Heart right ventricle (tissue), 16 donors: ENCODE data around the gene LTB4R. TPM values are rescaled to one million over a fixed set of nuclear protein-coding genes. Genes with fewer than 3 reads are reported as not detected.

Experiments used
- ATAC-seq, 8 donors: fragments of 200-7000 bp; cut with Tn5 transposase; one replicate each; pipeline ENCODE4 v1.9.1; 2020; ENCODE audit warnings: mild to moderate bottlenecking in 8 of 8, moderate library complexity in 8 of 8, moderate number of reproducible peaks in 1 of 8
- DNase-seq, 2 donors: peaks; one replicate each; pipeline ENCODE4 v3.0.0-alpha.2; 2020
- H3K27ac ChIP-seq, 10 donors: fragments of 200-600 bp; sonication (generic) in 2 of 10; one replicate each; pipeline versions ENCODE4 v1.5.0 to v1.8.0; 2020 to 2022; ENCODE audit warnings: mild to moderate bottlenecking in 3 of 10
- H3K27me3 ChIP-seq, 7 donors: fragments of 200-600 bp; one replicate each; pipeline ENCODE4 v1.8.0; 2021 to 2022; ENCODE audit warnings: mild to moderate bottlenecking in 2 of 7
- H3K36me3 ChIP-seq, 9 donors: fragments of 200-600 bp; sonication (generic) in 1 of 9; one replicate each; pipeline versions ENCODE4 v1.5.0 to v1.8.0; 2020 to 2022; ENCODE audit warnings: mild to moderate bottlenecking in 2 of 9
- H3K4me1 ChIP-seq, 9 donors: fragments of 200-600 bp; sonication (generic) in 1 of 9; one replicate each; pipeline versions ENCODE4 v1.5.0 to v1.8.0; 2020 to 2022; ENCODE audit warnings: mild to moderate bottlenecking in 4 of 9
- H3K4me3 ChIP-seq, 10 donors: fragments of 200-600 bp; sonication (generic) in 2 of 10; one replicate each; pipeline versions ENCODE4 v1.5.0 to v1.8.0; 2020 to 2022; ENCODE audit warnings: mild to moderate bottlenecking in 7 of 10, moderate library complexity in 2 of 10
- H3K9me3 ChIP-seq, 11 donors: fragments of 200-600 bp in 10 of 11; sonication (generic) in 2 of 11; one replicate each; pipeline versions ENCODE4 v1.5.0 to v1.8.0; 2013 to 2022; ENCODE audit warnings: mild to moderate bottlenecking in 2 of 11, control low read depth in 1 of 11, moderate library complexity in 1 of 11
- WGBS, 2 donors: extraction: QIAGEN DNeasy Blood & Tissue Kit; methylation state at CpG; one replicate each; pipeline ENCODE4 v1.1.7; 2013; ENCODE audit warnings: inconsistent platforms in 1 of 2; 5-methylcytosine and 5-hydroxymethylcytosine counted together
- intact Hi-C, 10 donors: fragments of 100-400 bp; cut with DNase I; formaldehyde crosslinking; loops; one replicate each; pipeline versions ENCODE4 v1.11.1 to v1.14.2; 2022
- polyA plus RNA-seq, 2 donors: library from polyadenylated mRNA; stranded (reverse); fragments of 200-250 nt; gene quantifications; one replicate each; pipeline ENCODE4 v1.2.3, GENCODE V29; 2013
- total RNA-seq, 10 donors: library from RNA; stranded (reverse); fragmentation: NEBNext Ultra II Directional in 3 of 10; extraction: Animal tissue kit (Norgen Biotek cat#: 25700) in 3 of 10; gene quantifications; one replicate each; pipeline versions ENCODE4 v1.2.1 to v1.2.4, GENCODE V29; 2021 to 2023
- TF ChIP-seq, protein P1 (sequence below), 9 donors: fragments of 200-600 bp; sonication (generic) in 2 of 9; IDR thresholded peaks; one replicate each; pipeline versions ENCODE4 v1.5.0 to v1.8.0; 2021 to 2022; ENCODE audit warnings: antibody characterized with exemption in 9 of 9, mild to moderate bottlenecking in 5 of 9, moderate library complexity in 1 of 9
- donor health status: Arrhythmogenic right ventricular cardiomyopathy.
- donor health status: ischemic (EF 13 %, LVEDD 7.1; RV severe dilation, severe dysfunction).
- donor health status: healthy with polysubstance abuse.
- donor health status: DM: no; HTN: yes; CAD: no.
- donor health status: DM: no; HTN: no; CAD: no.
- donor health status: ischemic (EF 25% LVEDD 6.9; RV normal size, moderate dysfunction).
- donor health status: ischemic (EF 25% LVEDD 5.7; RV mildly dilated, moderate dysfunction).
- donor health status: healthy.
- donor health status: DM: yes; HTN: yes; CAD: no.
- donor health status: Ischemic cardiomyopathy.
- donor health status: ischemic (EF 35%, LVEDD 5.7; RV mildly dilated, moderate dysfunction).
- donor health status: nonischemic (EF 11% LVEDD 7.7; RV severe dilation, severe dysfunction).
- donor health status: DM: yes; HTN: yes; CAD: no.
- donor health status: PGD.
- donor health status: ischemic (EF 29% LVEDD 5.4; RV normal size, mild dysfunction).
- donor health status: nonischemic (EF 23%, LVEDD 6.1; RV moderate dilation, normal function).

Gene LTB4R
- total and polyA plus RNA-seq, 12 donors: 0.76 to 3.7 (median 2.0) TPM

DNA sequence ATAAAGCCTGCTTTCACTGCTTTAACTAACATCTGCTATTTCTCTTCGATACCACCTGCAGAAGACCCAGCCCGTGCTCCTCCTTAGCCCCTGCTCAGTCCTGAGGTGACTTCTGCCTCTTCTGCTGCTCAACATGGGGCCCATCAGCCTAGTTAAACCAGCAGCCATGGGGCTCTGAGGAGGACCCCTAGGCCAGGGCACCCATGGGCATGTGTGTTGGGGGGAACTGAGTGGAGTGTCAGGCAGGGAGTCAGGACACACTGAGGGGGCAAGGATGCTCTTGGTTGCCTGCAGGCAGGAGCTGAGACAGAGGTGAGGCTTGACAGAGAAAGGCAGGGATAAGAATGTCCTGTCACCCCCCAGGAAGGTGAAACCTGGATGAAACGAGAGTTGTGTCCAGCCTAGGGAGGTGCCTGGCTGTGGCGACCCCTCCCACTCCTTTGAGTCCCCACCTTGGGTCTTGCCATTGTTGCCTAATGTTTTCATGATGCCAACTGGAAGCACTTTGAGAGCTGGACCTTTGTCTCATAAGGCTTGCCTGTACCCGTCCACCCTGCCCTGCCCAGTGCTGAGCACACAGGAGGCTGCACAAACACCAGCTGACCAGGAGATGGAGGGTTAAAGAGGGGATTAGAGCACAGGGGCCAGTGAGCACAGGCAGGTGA lies 27.4 kb upstream of the LTB4R start:
- peaks cover 0 to 39% (median 9%) of the 10 kb centered on the region in 9 donors for H3K4me1 ChIP-seq
- TF ChIP-seq, protein P1, sequence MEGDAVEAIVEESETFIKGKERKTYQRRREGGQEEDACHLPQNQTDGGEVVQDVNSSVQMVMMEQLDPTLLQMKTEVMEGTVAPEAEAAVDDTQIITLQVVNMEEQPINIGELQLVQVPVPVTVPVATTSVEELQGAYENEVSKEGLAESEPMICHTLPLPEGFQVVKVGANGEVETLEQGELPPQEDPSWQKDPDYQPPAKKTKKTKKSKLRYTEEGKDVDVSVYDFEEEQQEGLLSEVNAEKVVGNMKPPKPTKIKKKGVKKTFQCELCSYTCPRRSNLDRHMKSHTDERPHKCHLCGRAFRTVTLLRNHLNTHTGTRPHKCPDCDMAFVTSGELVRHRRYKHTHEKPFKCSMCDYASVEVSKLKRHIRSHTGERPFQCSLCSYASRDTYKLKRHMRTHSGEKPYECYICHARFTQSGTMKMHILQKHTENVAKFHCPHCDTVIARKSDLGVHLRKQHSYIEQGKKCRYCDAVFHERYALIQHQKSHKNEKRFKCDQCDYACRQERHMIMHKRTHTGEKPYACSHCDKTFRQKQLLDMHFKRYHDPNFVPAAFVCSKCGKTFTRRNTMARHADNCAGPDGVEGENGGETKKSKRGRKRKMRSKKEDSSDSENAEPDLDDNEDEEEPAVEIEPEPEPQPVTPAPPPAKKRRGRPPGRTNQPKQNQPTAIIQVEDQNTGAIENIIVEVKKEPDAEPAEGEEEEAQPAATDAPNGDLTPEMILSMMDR (IDR thresholded peaks at IDR 0.05): no peak
- ATAC-seq: no peak
- H3K9me3 ChIP-seq: no peaks in the 10 kb centered on the region
- DNase-seq: no peak
- H3K27ac ChIP-seq: no peak overlapping the region
- H3K4me3 ChIP-seq: no peak overlapping the region
- H3K27me3 ChIP-seq: no peaks in the 10 kb centered on the region
- H3K36me3 ChIP-seq: no peaks in the 10 kb centered on the region
- WGBS, 2 donors: 94% methylated on average over 5 of the region's 5 CpGs
- intact Hi-C loops: no loop called here

DNA sequence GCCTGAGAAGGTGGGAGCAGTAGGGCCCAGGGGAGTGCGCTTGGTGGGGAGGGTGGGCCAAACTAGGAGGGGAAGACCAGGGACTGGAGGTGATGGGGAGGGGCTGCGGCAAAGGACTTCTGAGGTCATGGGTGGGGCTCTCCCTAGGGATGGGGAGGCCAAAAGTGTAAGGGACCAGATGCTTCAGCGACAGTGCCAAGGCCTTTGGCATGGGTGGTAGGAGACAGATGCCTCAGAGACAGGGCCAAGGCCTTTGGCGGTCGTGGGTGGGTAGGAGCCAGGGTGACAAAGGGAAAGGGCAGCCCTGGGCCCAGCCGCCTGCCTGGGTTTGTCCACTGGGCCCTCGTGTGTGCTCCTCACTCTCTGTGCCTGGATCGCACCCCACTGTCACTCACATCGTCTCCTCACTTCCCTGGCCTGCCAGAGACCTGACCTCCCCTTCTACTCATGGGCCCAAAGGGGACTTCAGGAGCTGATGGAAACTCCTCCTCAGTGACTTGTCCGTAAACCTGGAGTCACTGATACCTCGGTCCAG lies 26.7 kb upstream of the LTB4R start:
- intact Hi-C loops: no loop called here
- DNase-seq: no peak
- 64 to 70% methylated on average over 10 to 11 of the region's 11 CpGs for WGBS, 2 donors

DNA sequence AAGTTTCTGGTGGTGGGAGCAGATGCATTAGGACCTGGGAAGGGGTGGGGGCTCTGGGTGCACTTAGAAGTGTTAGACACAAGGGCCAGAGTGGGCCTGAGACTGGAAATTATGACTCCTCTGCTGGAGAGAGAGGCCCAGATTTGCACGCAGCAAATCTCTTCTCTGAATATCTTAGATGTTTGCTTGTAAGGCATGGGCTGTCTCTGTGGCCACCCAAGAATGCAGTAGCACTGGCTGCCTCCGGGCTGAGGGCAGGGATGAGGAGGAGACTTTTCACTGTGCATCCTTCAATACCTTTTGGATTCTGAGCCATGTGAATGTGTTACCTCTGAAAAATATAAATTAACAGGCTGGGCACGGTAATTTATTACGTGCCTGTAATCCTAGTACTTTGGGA lies 26.0 kb upstream of the LTB4R start:
- Histone ChIP-seq H3K27me3 (no peaks in the 10 kb centered on the region), H3K36me3 (peaks cover 0 to 13% (median 8%) of the 10 kb centered on the region in 9 donors), H3K9me3 (no peaks in the 10 kb centered on the region), H3K4me3 (no peak overlapping the region), H3K4me1 (peaks cover 0 to 25% (median 0%) of the 10 kb centered on the region in 9 donors), H3K27ac (no peak overlapping the region)
- ATAC-seq (no peak), DNase-seq (no peak)
- 81 to 85% methylated on average over 4 of the region's 4 CpGs for WGBS, 2 donors
- intact Hi-C loops: no loop called here
- TF ChIP-seq, protein P1 (IDR thresholded peaks at IDR 0.05): no peak

More for the DNA sequence above, 26.7 kb upstream of the LTB4R start:
- no peaks in the 10 kb centered on the region for H3K27me3 ChIP-seq
- H3K4me3 ChIP-seq: no peak overlapping the region
- H3K4me1 ChIP-seq: peaks cover 0 to 33% (median 6%) of the 10 kb centered on the region in 9 donors
- TF ChIP-seq, protein P1 (IDR thresholded peaks at IDR 0.05): no peak
- peaks cover 0 to 5% (median 2%) of the 10 kb centered on the region in 9 donors for H3K36me3 ChIP-seq
- H3K27ac ChIP-seq: no peak overlapping the region
- H3K9me3 ChIP-seq: no peaks in the 10 kb centered on the region
- ATAC-seq: no peak

DNA sequence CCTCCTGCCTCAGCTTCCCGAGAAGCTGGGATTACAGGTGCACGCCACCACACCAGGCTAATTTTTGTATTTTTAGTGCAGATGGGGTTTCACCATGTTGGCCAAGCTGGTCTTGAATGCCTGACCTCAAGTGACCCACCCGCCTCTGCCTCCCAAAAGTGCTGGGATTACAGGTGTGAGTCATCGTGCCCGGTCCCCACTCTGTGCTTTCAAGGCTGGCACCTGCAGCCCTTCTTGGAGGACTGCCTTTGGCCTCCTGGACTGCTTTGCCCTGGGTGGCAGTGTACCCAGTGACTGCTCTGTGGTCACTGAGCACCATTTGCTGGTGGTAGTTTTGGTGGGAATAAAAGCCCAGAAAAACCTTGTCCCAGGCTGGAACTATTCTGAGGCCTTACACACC lies 24.3 kb upstream of the LTB4R start:
- H3K4me3 ChIP-seq: no peak overlapping the region
- H3K9me3 ChIP-seq: no peaks in the 10 kb centered on the region
- intact Hi-C loops: no loop called here
- peaks cover 0 to 9% (median 0%) of the 10 kb centered on the region in 9 donors for H3K4me1 ChIP-seq
- TF ChIP-seq, protein P1 (IDR thresholded peaks at IDR 0.05): no peak
- DNase-seq (no peak), ATAC-seq (no peak)
- whole genome bisulfite sequencing, 2 donors: 96 to 98% methylated on average over 5 of the region's 5 CpGs
- H3K36me3 ChIP-seq: peaks cover 0 to 30% (median 18%) of the 10 kb centered on the region in 9 donors
- H3K27ac ChIP-seq: no peak overlapping the region
- no peaks in the 10 kb centered on the region for H3K27me3 ChIP-seq
